Fibroblast of villous mesenchyme (primary cell): ENCODE data around the gene PCMTD2. TPM values are rescaled to one million over a fixed set of nuclear protein-coding genes. Genes with fewer than 3 reads are reported as not detected.

ENCODE experiments used
- DNase-seq: peaks from one replicate; pipeline ENCODE4 v3.0.0-alpha.2; 2010; ENCODE audit warnings: low read depth
- H3K4me3 ChIP-seq: 2 replicates; pipeline ENCODE4 v1.5.1; 2011; ENCODE audit warnings: low read depth, mild to moderate bottlenecking, low read length
- total RNA-seq: library from RNA; depleted of rRNA; stranded (reverse); fragments of >200 nt; gene quantifications from 2 replicates; pipeline ENCODE4 v1.2.3, GENCODE V29; 2012
- TF ChIP-seq, protein P1 (sequence below): IDR thresholded peaks from 2 replicates; pipeline ENCODE4 v1.5.1; 2012; ENCODE audit warnings: low read depth, mild to moderate bottlenecking, low read length; ENCODE audit not compliant: insufficient read depth

Gene PCMTD2
- total RNA-seq, 1 donor = 54.0 TPM

DNA sequence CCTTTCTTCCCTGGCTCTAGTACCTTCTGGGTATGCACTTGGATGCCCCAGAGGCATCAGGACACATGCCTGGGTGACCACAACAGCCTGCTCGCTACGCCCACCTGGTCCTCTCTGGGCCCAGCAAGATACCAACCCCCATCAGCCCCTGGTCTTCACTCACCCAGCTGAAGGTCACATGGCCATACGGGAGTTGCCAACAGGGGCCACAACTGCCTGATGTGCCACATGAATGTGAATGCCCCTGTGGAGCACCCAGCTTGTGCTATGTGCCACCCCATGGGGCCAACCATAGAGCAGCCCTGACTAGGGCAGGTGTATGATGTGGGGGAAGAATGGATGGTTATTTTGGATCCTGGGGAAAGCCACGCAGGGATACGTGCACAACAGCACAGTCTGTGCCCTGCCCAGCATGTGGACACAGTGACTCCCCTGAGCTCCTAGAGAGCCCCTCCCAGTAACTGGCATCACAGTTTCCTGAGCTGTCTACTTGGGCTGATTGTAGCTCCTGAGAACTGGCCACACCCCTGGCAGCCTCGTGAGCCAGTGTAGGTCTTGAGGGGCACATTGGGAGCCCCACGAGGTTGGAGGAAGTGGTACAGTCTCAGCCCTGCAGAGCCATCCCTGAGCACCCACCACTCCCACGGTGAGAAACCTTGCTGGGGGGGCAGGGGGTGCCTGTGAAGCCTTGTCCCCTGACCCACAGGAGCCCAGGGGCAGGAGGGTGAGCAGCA, 10.5 kb upstream of the PCMTD2 start:
- TF ChIP-seq, protein P1, sequence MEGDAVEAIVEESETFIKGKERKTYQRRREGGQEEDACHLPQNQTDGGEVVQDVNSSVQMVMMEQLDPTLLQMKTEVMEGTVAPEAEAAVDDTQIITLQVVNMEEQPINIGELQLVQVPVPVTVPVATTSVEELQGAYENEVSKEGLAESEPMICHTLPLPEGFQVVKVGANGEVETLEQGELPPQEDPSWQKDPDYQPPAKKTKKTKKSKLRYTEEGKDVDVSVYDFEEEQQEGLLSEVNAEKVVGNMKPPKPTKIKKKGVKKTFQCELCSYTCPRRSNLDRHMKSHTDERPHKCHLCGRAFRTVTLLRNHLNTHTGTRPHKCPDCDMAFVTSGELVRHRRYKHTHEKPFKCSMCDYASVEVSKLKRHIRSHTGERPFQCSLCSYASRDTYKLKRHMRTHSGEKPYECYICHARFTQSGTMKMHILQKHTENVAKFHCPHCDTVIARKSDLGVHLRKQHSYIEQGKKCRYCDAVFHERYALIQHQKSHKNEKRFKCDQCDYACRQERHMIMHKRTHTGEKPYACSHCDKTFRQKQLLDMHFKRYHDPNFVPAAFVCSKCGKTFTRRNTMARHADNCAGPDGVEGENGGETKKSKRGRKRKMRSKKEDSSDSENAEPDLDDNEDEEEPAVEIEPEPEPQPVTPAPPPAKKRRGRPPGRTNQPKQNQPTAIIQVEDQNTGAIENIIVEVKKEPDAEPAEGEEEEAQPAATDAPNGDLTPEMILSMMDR = no peak
- no peak overlapping the region for H3K4me3 ChIP-seq
- no peak for DNase-seq

DNA sequence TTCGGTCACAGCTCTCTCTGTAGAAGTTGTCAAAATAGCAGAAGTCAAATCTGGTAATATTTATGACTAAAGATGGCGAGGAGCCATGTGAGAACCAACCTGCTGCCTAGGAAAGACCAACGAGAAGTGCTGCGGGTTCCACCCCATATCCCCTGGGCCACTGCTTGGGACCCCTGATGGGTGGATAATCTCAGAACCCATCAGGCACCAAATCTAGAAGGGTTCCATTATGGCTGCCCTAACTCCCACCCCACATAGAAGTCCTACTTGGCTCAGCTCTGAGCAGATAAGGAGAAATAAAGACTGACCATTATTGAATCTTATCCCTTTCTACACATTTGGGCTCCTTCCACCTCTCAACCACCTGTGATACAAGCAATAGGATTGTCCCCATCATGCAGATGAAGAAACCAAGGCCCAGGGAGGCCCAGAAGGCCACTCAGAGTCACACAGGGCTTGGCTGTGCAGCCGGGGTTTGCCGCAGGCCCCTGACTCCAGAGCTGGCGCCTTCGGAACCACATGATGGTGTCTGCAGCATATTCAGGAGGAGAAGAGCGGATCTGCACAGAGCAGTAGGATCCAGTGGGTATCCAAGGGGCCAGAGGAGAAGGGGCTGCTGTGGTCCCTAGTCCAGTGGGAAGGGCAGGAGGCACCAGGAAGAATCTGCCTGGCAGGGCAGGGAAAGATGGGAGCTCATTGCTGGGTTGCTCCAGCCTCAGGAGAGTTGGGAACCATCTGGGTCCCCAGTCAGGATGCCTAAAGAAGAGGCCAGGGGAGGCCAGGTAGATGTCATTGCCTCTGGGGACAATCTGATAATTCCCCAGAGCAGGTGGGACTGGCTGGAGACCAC, 9.6 kb upstream of the PCMTD2 start:
- TF ChIP-seq, protein P1 = no peak
- no peak overlapping the region for H3K4me3 ChIP-seq
- DNase-seq = no peak

- DNase-seq = no peak
- TF ChIP-seq, protein P1 = no peak
- no peak overlapping the region for H3K4me3 ChIP-seq
Measured at GRCh38 chr20:64246616-64247306, 8.8 kb upstream of the PCMTD2 start.

DNA sequence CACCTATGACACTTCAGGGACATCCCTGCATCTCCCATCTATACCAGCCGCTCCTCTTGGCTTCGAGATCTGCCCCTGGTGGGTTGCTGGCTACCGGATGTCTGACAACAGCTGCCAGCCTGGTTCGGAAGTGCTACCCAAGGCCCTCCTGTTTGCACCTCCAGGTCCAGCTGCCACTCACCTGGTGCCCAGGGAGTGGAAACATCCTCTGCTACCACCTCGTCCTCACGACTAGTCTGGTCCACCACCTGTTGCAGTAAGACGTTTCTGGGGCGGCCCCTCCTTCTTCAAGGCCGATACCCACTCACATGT, 8.3 kb upstream of the PCMTD2 start:
- no peak for DNase-seq
- TF ChIP-seq, protein P1 = no peak
- no peak overlapping the region for H3K4me3 ChIP-seq

DNA sequence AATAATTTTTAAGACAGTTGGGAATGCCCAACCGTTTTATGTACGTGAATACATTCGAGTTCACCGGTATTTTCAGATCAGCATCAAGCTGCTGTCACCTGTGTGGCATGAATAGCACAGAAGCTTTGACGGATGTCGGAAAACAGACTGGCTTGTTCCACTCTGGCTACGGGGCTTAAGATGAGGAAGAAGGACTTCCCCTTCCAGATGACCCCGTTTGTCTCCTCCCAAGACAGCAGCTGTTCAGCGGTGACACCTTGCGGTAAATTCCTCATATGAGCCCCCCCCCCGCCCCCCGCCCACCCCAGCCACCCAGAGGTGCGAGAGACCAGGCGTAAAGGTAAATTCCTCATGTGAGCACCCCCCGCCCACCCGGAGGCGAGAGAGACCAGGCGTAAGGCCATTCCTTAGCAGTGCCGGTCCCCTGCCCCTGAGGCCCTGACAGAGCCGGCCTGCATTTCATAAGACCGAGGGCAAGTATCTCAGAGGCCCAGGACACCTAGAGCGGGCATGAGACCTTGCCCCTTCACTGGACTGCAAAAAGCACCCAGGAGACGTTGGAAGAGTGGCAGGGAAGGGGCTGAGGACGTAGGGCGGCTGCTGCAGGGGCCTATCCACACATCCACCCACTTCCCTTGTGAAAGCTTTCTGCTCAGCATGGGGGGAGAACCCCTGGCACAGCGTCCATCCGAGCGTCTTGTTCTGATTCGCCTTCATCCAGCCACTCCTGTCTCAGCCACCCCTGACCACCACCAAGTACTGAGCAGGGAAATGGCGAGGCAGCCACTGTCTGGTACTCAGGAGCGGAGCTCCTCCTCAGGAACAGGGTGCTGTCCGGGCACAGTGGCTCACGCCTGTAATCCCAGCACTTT, 7.3 kb upstream of the PCMTD2 start:
- TF ChIP-seq, protein P1 = no peak
- H3K4me3 ChIP-seq = no peak overlapping the region
- no peak for DNase-seq

- TF ChIP-seq, protein P1 = no peak
Measured at GRCh38 chr20:64250027-64250426, 5.5 kb upstream of the PCMTD2 start.

More at GRCh38 chr20:64250027-64250426, 5.5 kb upstream of the PCMTD2 start:
- DNase-seq = no peak
- H3K4me3 ChIP-seq = no peak overlapping the region
